ENCODE results near the gene IL4I1. TPM values are rescaled to one million over a fixed set of nuclear protein-coding genes. Genes with fewer than 3 reads are reported as not detected.

Gene IL4I1
- total RNA-seq, 2 experiments from 2014 or later = 1.4 to 1.7 TPM

Small RNAs within 50 kb of the gene (microRNA-seq; reads per million reads assigned to microRNA genes)
- gene MIR4749 = 3.5 reads per million
- gene MIR4750 = not detected

Other genes with a start within 250 kb of the IL4I1 start
- 100 to 1,000 TPM; 198 to 205 TPM for gene IRF3, start 231.0 kb downstream of the IL4I1 start, total RNA-seq
- 10 to 100 TPM; 63.4 to 71.3 TPM for gene BCL2L12, start 231.0 kb downstream of the IL4I1 start, total RNA-seq
- 100 to 1,000 TPM; 118 to 123 TPM for gene PRMT1, start 219.6 kb downstream of the IL4I1 start, total RNA-seq
- 1 to 10 TPM; 4.1 to 4.3 TPM for gene ADM5, start 207.3 kb downstream of the IL4I1 start, total RNA-seq
- gene CPT1C, start 205.8 kb downstream of the IL4I1 start, total RNA-seq = 1 to 10 TPM; 2.1 to 4.1 TPM
- 1 to 10 TPM; 2.0 to 2.4 TPM for gene TSKS, start 133.6 kb downstream of the IL4I1 start, total RNA-seq
- gene AP2A1, start 129.9 kb downstream of the IL4I1 start, total RNA-seq = 10 to 100 TPM; 81.6 to 87.7 TPM
- gene FUZ, start 83.6 kb downstream of the IL4I1 start, total RNA-seq = 10 to 100 TPM; 30.0 to 31.3 TPM
- gene MED25, start 78.6 kb downstream of the IL4I1 start, total RNA-seq = 10 to 100 TPM; 60.4 to 66.3 TPM
- 100 to 1,000 TPM in 1 of 2 experiments, 10 to 100 TPM in 1; 99.7 to 102 TPM for gene PTOV1, start 45.7 kb downstream of the IL4I1 start, total RNA-seq
- 100 to 1,000 TPM; 144 to 160 TPM for gene PNKP, start 29.3 kb downstream of the IL4I1 start, total RNA-seq
- gene AKT1S1, start 19.5 kb downstream of the IL4I1 start, total RNA-seq = 10 to 100 TPM; 17.3 to 19.9 TPM
- 10 to 100 TPM; 51.3 to 53.4 TPM for gene TBC1D17, start 19.2 kb downstream of the IL4I1 start, total RNA-seq
- gene ATF5, start 32.3 kb upstream of the IL4I1 start, total RNA-seq = 1 to 10 TPM; 6.9 TPM
- gene NUP62, start 32.6 kb upstream of the IL4I1 start, total RNA-seq = 100 to 1,000 TPM in 1 of 2 experiments, 10 to 100 TPM in 1; 94.2 to 105 TPM
- gene SIGLEC11, start 64.3 kb upstream of the IL4I1 start, total RNA-seq = not detected
- 10 to 100 TPM; 81.2 to 82.1 TPM for gene VRK3, start 128.5 kb upstream of the IL4I1 start, total RNA-seq
- 10 to 100 TPM; 11.8 to 12.7 TPM for gene ZNF473, start 129.1 kb upstream of the IL4I1 start, total RNA-seq

Data from activated naive CD8-positive, alpha-beta T cell treated with anti-CD3 and anti-CD28 coated beads, Interleukin-2, amount 10 ng/mL, durations not matched to agents 7 days and 5 days (primary cell).